Mucosa of rectum (tissue), 2 donors: ENCODE results near the gene SYT11.
"Not testable (repeated sequence)": the region's sequence is repeated elsewhere in the genome, so short reads cannot be mapped to it uniquely, and the experiment has no call there.

Source experiments
- H3K27ac ChIP-seq, 2 donors: one replicate each; pipeline ENCODE4 v1.7.0; 2013; ENCODE audit warnings: inconsistent platforms in 2 of 2, low read depth in 2 of 2, low read length in 2 of 2
- H3K27me3 ChIP-seq, 2 donors: one replicate each; pipeline ENCODE4 v1.7.0; 2013; ENCODE audit warnings: low read length in 2 of 2; ENCODE audit not compliant: control insufficient read depth in 2 of 2, insufficient read depth in 2 of 2
- H3K36me3 ChIP-seq, 2 donors: one replicate each; pipeline ENCODE4 v1.7.0; 2013; ENCODE audit warnings: low read length in 2 of 2; ENCODE audit not compliant: control insufficient read depth in 2 of 2, insufficient read depth in 2 of 2
- H3K4me1 ChIP-seq, 2 donors: one replicate each; pipeline ENCODE4 v1.7.0; 2013; ENCODE audit warnings: low read length in 2 of 2, mild to moderate bottlenecking in 1 of 2; ENCODE audit not compliant: control insufficient read depth in 2 of 2, insufficient read depth in 2 of 2
- H3K4me3 ChIP-seq, 2 donors: one replicate each; pipeline ENCODE4 v1.7.0; 2013; ENCODE audit warnings: low read length in 2 of 2
- H3K9ac ChIP-seq, 2 donors: one replicate each; pipeline ENCODE4 v1.7.0; 2013; ENCODE audit warnings: low read length in 2 of 2, low read depth in 1 of 2, mild to moderate bottlenecking in 1 of 2
- H3K9me3 ChIP-seq, 2 donors: one replicate each; pipeline ENCODE4 v1.7.0; 2013; ENCODE audit warnings: low read length in 2 of 2; ENCODE audit not compliant: control insufficient read depth in 2 of 2
- donor health status: healthy.
- donor health status: Normal muscosa, but diverticular disease.

The SYT11 gene

GRCh38 chr1:155913969-155914757 is 54.8 kb downstream of the SYT11 start:
- Histone ChIP-seq H3K27ac (no peak overlapping the region), H3K9me3 (no peaks in the 10 kb centered on the region), H3K27me3 (no peaks in the 10 kb centered on the region), H3K4me3 (no peak overlapping the region), H3K9ac (no peak overlapping the region), H3K36me3 (peaks cover 46 to 56% of the 10 kb centered on the region in 2 donors), H3K4me1 (peaks cover 3 to 10% of the 10 kb centered on the region in 2 donors)

GRCh38 chr1:155918660-155919059 is 59.3 kb downstream of the SYT11 start:
- Histone ChIP-seq H3K36me3 (peaks cover 73 to 79% of the 10 kb centered on the region in 2 donors), H3K27me3 (no peaks in the 10 kb centered on the region), H3K4me1 (no peaks in the 10 kb centered on the region), H3K9me3 (no peaks in the 10 kb centered on the region), H3K9ac (no peak overlapping the region), H3K27ac (no peak overlapping the region), H3K4me3 (no peak overlapping the region)

GRCh38 chr1:155919801-155920200 is 60.4 kb downstream of the SYT11 start:
- no peaks in the 10 kb centered on the region for H3K4me1 ChIP-seq
- no peak overlapping the region for H3K27ac ChIP-seq
- no peak overlapping the region for H3K9ac ChIP-seq
- no peaks in the 10 kb centered on the region for H3K27me3 ChIP-seq
- H3K9me3 ChIP-seq: no peaks in the 10 kb centered on the region
- no peak overlapping the region for H3K4me3 ChIP-seq
- peaks cover 66 to 78% of the 10 kb centered on the region in 2 donors for H3K36me3 ChIP-seq

DNA sequence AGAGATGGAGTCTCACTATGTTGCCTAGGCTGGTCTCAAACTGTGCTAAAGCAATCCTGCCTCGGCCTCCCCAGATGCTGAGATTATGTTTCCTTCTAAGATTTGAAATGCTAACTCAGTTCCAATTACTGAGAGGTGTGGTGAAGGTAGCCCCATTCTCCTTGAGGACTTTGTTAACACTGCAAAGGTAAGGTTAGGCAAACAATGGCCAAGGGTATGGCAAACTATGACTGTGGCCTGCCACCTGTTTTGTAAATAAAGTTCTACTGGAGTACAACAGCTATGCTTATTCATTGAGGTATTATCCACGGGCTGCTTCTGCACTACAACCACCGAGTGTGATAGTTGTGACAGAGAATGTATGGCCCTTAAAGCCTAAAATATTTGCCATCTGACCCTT is 61.4 kb downstream of the SYT11 start:
- Histone ChIP-seq H3K9me3 (no peaks in the 10 kb centered on the region), H3K27ac (no peak overlapping the region), H3K4me1 (no peaks in the 10 kb centered on the region), H3K9ac (no peak overlapping the region), H3K4me3 (no peak overlapping the region), H3K27me3 (no peaks in the 10 kb centered on the region), H3K36me3 (peaks cover 71 to 78% of the 10 kb centered on the region in 2 donors)

- H3K36me3 ChIP-seq: peaks cover 63 to 76% of the 10 kb centered on the region in 2 donors
- no peaks in the 10 kb centered on the region for H3K27me3 ChIP-seq
- H3K4me1 ChIP-seq: peaks cover 5 to 17% of the 10 kb centered on the region in 2 donors
- H3K9me3 ChIP-seq: no peaks in the 10 kb centered on the region
- H3K27ac ChIP-seq: no peak overlapping the region
- H3K9ac ChIP-seq: no peak overlapping the region
- H3K4me3 ChIP-seq: no peak overlapping the region
These were observed 66.1 kb downstream of the SYT11 start for GRCh38 chr1:155925506-155925905.

DNA sequence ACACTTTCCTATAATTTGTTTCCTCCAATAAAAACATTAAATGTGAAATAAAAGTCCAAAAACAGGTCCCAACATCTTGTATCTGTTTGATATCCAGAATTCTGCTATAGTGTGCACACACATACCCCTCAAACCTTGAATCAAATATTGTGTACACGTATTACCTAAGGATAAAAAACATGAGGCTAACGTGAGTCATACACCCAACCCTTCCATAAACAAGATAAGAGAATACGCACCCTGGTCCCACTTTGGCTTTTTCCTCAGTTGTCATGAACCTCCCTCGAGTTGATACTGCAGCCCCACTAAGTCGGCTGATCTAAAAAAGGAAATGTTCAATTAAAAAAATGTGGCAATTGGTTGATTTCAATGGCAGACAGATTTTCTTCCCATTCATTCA is 69.7 kb downstream of the SYT11 start:
- no peak overlapping the region for H3K4me3 ChIP-seq
- H3K27me3 ChIP-seq: no peaks in the 10 kb centered on the region
- H3K4me1 ChIP-seq: peaks cover 32 to 43% of the 10 kb centered on the region in 2 donors
- peaks cover 37 to 56% of the 10 kb centered on the region in 2 donors for H3K36me3 ChIP-seq
- no peak overlapping the region for H3K9ac ChIP-seq
- H3K9me3 ChIP-seq: no peaks in the 10 kb centered on the region
- peak overlapping the region in 1 of 2 donors; percentile 21 for H3K27ac ChIP-seq

GRCh38 chr1:155930725-155931124 is 71.4 kb downstream of the SYT11 start:
- Histone ChIP-seq H3K27ac (peak overlapping the region; percentile 61 to 67), H3K9ac (peak overlapping the region in 1 of 2 donors; percentile 30), H3K4me3 (peak overlapping the region; percentile 37 to 46)

GRCh38 chr1:155931332-155932038 is 72.1 kb downstream of the SYT11 start:
- H3K9me3 ChIP-seq: no peaks in the 10 kb centered on the region
- peaks cover 35 to 49% of the 10 kb centered on the region in 2 donors for H3K4me1 ChIP-seq
- peak overlapping the region; percentile 50 to 61 for H3K27ac ChIP-seq
- peak overlapping the region; percentile 17 to 30 for H3K9ac ChIP-seq
- peaks cover 26 to 35% of the 10 kb centered on the region in 2 donors for H3K36me3 ChIP-seq
- H3K4me3 ChIP-seq: peak overlapping the region; percentile 37 to 46
- no peaks in the 10 kb centered on the region for H3K27me3 ChIP-seq

More at GRCh38 chr1:155930725-155931124, 71.4 kb downstream of the SYT11 start:
- H3K9me3 ChIP-seq, H3K27me3 ChIP-seq: not testable (repeated sequence)
- peaks cover 32 to 41% of the 10 kb centered on the region in 2 donors for H3K36me3 ChIP-seq
- peaks cover 35 to 49% of the 10 kb centered on the region in 2 donors for H3K4me1 ChIP-seq

- Histone ChIP-seq H3K9me3 (no peaks in the 10 kb centered on the region), H3K4me3 (peak overlapping the region in 1 of 2 donors; percentile 46), H3K4me1 (peaks cover 35 to 49% of the 10 kb centered on the region in 2 donors), H3K27me3 (no peaks in the 10 kb centered on the region), H3K9ac (peak overlapping the region in 1 of 2 donors; percentile 15), H3K36me3 (peaks cover 20 to 29% of the 10 kb centered on the region in 2 donors), H3K27ac (peak overlapping the region in 1 of 2 donors; percentile 61)
These were observed 72.7 kb downstream of the SYT11 start for GRCh38 chr1:155932081-155932480.

- peaks cover 35 to 49% of the 10 kb centered on the region in 2 donors for H3K4me1 ChIP-seq
These were observed 73.1 kb downstream of the SYT11 start for GRCh38 chr1:155932487-155932886.

More at GRCh38 chr1:155932487-155932886, 73.1 kb downstream of the SYT11 start:
- Histone ChIP-seq H3K9ac (peak overlapping the region in 1 of 2 donors; percentile 95), H3K4me3 (peak overlapping the region in 1 of 2 donors; percentile 98), H3K36me3 (peaks cover 17 to 25% of the 10 kb centered on the region in 2 donors), H3K9me3 (no peaks in the 10 kb centered on the region), H3K27me3 (no peaks in the 10 kb centered on the region), H3K27ac (no peak overlapping the region)
